H9 (cell line): ENCODE measurements around the gene LSM3. TPM values are rescaled to one million over a fixed set of nuclear protein-coding genes. Genes with fewer than 3 reads are reported as not detected.

Experiments used
- DNase-seq: peaks from one replicate; pipeline ENCODE4 v3.0.0-alpha.2; 2017
- H2AFZ ChIP-seq: one replicate; pipeline ENCODE4 v1.6.1; 2013; ENCODE audit warnings: mild to moderate bottlenecking, low read length, control low read depth, moderate library complexity
- H2AK5ac ChIP-seq: 2 replicates; pipeline ENCODE4 v1.6.1; 2013; ENCODE audit warnings: low read length, control low read depth, mixed read lengths; ENCODE audit not compliant: insufficient read length
- H2BK120ac ChIP-seq: one replicate; pipeline ENCODE4 v1.6.1; 2013; ENCODE audit warnings: low read depth, mild to moderate bottlenecking, low read length, control low read depth, inconsistent platforms; ENCODE audit not compliant: poor library complexity, severe bottlenecking
- H2BK12ac ChIP-seq: 2 replicates; pipeline ENCODE4 v1.6.1; 2013; ENCODE audit warnings: low read length, control low read depth, mixed read lengths, low read depth; ENCODE audit not compliant: insufficient read length
- H2BK15ac ChIP-seq: 2 replicates; pipeline ENCODE4 v1.6.1; 2013; ENCODE audit warnings: low read depth, low read length, control low read depth
- H2BK20ac ChIP-seq: one replicate; pipeline ENCODE4 v1.6.1; 2013; ENCODE audit warnings: low read depth, mild to moderate bottlenecking, low read length, control low read depth, inconsistent platforms; ENCODE audit not compliant: poor library complexity, severe bottlenecking
- H2BK5ac ChIP-seq: 2 replicates; pipeline ENCODE4 v1.6.1; 2013; ENCODE audit warnings: low read length, control low read depth, mixed read lengths; ENCODE audit not compliant: insufficient read length
- H3K14ac ChIP-seq: 2 replicates; pipeline ENCODE4 v1.6.1; 2013; ENCODE audit warnings: low read length, control low read depth; ENCODE audit not compliant: insufficient read depth
- H3K18ac ChIP-seq: 2 replicates; pipeline ENCODE4 v1.6.1; 2013; ENCODE audit warnings: low read depth, mild to moderate bottlenecking, mixed read lengths, low read length, control low read depth; ENCODE audit not compliant: insufficient read length
- H3K23ac ChIP-seq: 2 replicates; pipeline ENCODE4 v1.6.1; 2013; ENCODE audit warnings: low read length, control low read depth, mixed read lengths, low read depth; ENCODE audit not compliant: insufficient read length
- H3K23me2 ChIP-seq: 2 replicates; pipeline ENCODE4 v1.6.1; 2013; ENCODE audit warnings: low read depth, mild to moderate bottlenecking, mixed read lengths, low read length, control low read depth; ENCODE audit not compliant: insufficient read length, poor library complexity, severe bottlenecking
- H3K27ac ChIP-seq: 2 replicates; pipeline ENCODE4 v1.5.1; 2013; ENCODE audit warnings: low read length, control low read depth, mixed read lengths, low read depth; ENCODE audit not compliant: insufficient read length
- H3K27me3 ChIP-seq: 2 replicates; pipeline ENCODE4 v1.6.1; 2013; ENCODE audit warnings: low read length, control low read depth, inconsistent platforms; ENCODE audit not compliant: insufficient read depth
- H3K4ac ChIP-seq: 2 replicates; pipeline ENCODE4 v1.6.1; 2013; ENCODE audit warnings: low read depth, mild to moderate bottlenecking, control low read depth, inconsistent platforms, low read length, moderate library complexity
- H3K4me1 ChIP-seq: 2 replicates; pipeline ENCODE4 v1.6.1; 2013; ENCODE audit warnings: low read length, control low read depth, inconsistent platforms; ENCODE audit not compliant: insufficient read depth
- H3K4me2 ChIP-seq: 2 replicates; pipeline ENCODE4 v1.6.1; 2013; ENCODE audit warnings: low read length, control low read depth, mixed read lengths; ENCODE audit not compliant: insufficient read length, insufficient read depth
- H3K56ac ChIP-seq: 2 replicates; pipeline ENCODE4 v1.6.1; 2013; ENCODE audit warnings: low read depth, mild to moderate bottlenecking, mixed read lengths, low read length, control low read depth; ENCODE audit not compliant: insufficient read length
- H3K79me1 ChIP-seq: 2 replicates; pipeline ENCODE4 v1.6.1; 2013; ENCODE audit warnings: low read depth, mild to moderate bottlenecking, moderate library complexity, low read length, control low read depth, inconsistent platforms; ENCODE audit not compliant: insufficient read depth, poor library complexity, severe bottlenecking
- H3K79me2 ChIP-seq: 2 replicates; pipeline ENCODE4 v1.6.1; 2013; ENCODE audit warnings: low read length, control low read depth, inconsistent platforms; ENCODE audit not compliant: insufficient read depth
- H3K9ac ChIP-seq: 2 replicates; pipeline ENCODE4 v1.6.1; 2013; ENCODE audit warnings: low read length, control low read depth, mixed read lengths; ENCODE audit not compliant: insufficient read length; ENCODE audit errors: extremely low read depth
- H3K9me3 ChIP-seq: one replicate; pipeline ENCODE4 v1.6.1; 2013; ENCODE audit warnings: low read depth, low read length, inconsistent platforms; ENCODE audit not compliant: control insufficient read depth
- H3T11ph ChIP-seq: one replicate; pipeline ENCODE4 v1.6.1; 2013; ENCODE audit warnings: mild to moderate bottlenecking, low read length, control low read depth, inconsistent platforms
- H4K20me1 ChIP-seq: one replicate; pipeline ENCODE4 v1.6.1; 2013; ENCODE audit not compliant: control insufficient read depth, insufficient read length, insufficient read depth
- H4K5ac ChIP-seq: 2 replicates; pipeline ENCODE4 v1.6.1; 2013; ENCODE audit warnings: low read depth, mild to moderate bottlenecking, mixed read lengths, low read length, control low read depth; ENCODE audit not compliant: insufficient read length
- H4K8ac ChIP-seq: replicated peaks from 2 replicates; pipeline ENCODE4 v1.6.1; 2013; ENCODE audit warnings: low read length, control low read depth, mixed read lengths, low read depth; ENCODE audit not compliant: insufficient read length
- H4K91ac ChIP-seq: 2 replicates; pipeline ENCODE4 v1.6.1; 2013; ENCODE audit warnings: low read depth, mild to moderate bottlenecking, moderate library complexity, mixed read lengths, low read length, control low read depth; ENCODE audit not compliant: insufficient read length
- H3K27ac Mint-ChIP-seq, 3 experiments: 2 replicates in 2 of 3; 3 replicates in 1 of 3; pipeline ENCODE4 v1.8.0; 2020 to 2021; ENCODE audit warnings: mixed read lengths in 3 of 3, mild to moderate bottlenecking in 1 of 3, moderate library complexity in 1 of 3
- H3K27me3 Mint-ChIP-seq: 2 replicates; pipeline ENCODE4 v1.8.0; 2021; ENCODE audit warnings: low read depth, mild to moderate bottlenecking, moderate library complexity, mixed read lengths
- H3K36me3 Mint-ChIP-seq, 3 experiments: 2 replicates in 2 of 3; 3 replicates in 1 of 3; pipeline ENCODE4 v1.8.0; 2020 to 2021; ENCODE audit warnings: low read depth in 3 of 3, mixed read lengths in 3 of 3; ENCODE audit not compliant: insufficient read depth in 1 of 3
- H3K4me1 Mint-ChIP-seq, 2 experiments: 2 replicates each; pipeline ENCODE4 v1.8.0; 2020; ENCODE audit warnings: mixed read lengths in 2 of 2
- H3K4me3 Mint-ChIP-seq, 2 experiments: 2 replicates in 1 of 2; 3 replicates in 1 of 2; pipeline ENCODE4 v1.8.0; 2020 to 2021; ENCODE audit warnings: mild to moderate bottlenecking in 2 of 2, mixed read lengths in 2 of 2, moderate library complexity in 1 of 2
- H3K9me3 Mint-ChIP-seq, 2 experiments: 2 replicates in 1 of 2; 3 replicates in 1 of 2; pipeline ENCODE4 v1.8.0; 2020; ENCODE audit warnings: mild to moderate bottlenecking in 2 of 2, mixed read lengths in 2 of 2, moderate library complexity in 1 of 2
- WGBS: extraction: QIAGEN DNeasy Blood & Tissue Kit; methylation state at CpG from one replicate; pipeline ENCODE4 v1.1.7; 2013; ENCODE audit warnings: missing lambda C conversion rate, low lambda C conversion rate, mixed read lengths; ENCODE audit not compliant: insufficient read length; ENCODE audit errors: extremely low coverage; 5-methylcytosine and 5-hydroxymethylcytosine counted together
- total RNA-seq: library from RNA; stranded (reverse); gene quantifications from 2 replicates; pipeline ENCODE4 v1.2.1, GENCODE V29; 2021
- TF ChIP-seq, protein P1 (sequence below): fragments of 200-600 bp; sonication (generic); conservative IDR thresholded peaks from 3 replicates; pipeline ENCODE4 v1.8.0; 2021; ENCODE audit warnings: antibody characterized with exemption, mild to moderate bottlenecking

LSM3 gene
- total RNA-seq, 1 experiment from 2014 or later = 24.4 TPM

- no CpG with 5 or more reads among the region's 7 CpGs for WGBS
- TF ChIP-seq, protein P1, sequence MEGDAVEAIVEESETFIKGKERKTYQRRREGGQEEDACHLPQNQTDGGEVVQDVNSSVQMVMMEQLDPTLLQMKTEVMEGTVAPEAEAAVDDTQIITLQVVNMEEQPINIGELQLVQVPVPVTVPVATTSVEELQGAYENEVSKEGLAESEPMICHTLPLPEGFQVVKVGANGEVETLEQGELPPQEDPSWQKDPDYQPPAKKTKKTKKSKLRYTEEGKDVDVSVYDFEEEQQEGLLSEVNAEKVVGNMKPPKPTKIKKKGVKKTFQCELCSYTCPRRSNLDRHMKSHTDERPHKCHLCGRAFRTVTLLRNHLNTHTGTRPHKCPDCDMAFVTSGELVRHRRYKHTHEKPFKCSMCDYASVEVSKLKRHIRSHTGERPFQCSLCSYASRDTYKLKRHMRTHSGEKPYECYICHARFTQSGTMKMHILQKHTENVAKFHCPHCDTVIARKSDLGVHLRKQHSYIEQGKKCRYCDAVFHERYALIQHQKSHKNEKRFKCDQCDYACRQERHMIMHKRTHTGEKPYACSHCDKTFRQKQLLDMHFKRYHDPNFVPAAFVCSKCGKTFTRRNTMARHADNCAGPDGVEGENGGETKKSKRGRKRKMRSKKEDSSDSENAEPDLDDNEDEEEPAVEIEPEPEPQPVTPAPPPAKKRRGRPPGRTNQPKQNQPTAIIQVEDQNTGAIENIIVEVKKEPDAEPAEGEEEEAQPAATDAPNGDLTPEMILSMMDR = no peak
- H3K27ac ChIP-seq = no peak overlapping the region
Observed at GRCh38 chr3:14238356-14238755, 59.7 kb downstream of the LSM3 start.

More at GRCh38 chr3:14238356-14238755, 59.7 kb downstream of the LSM3 start:
- no peak overlapping the region for H4K91ac ChIP-seq
- H4K20me1 ChIP-seq = no peaks in the 10 kb centered on the region
- no peak overlapping the region for H2BK5ac ChIP-seq
- H3K27me3 ChIP-seq = no peaks in the 10 kb centered on the region; the same call in 1 of the 2 replicates
- H3K4ac ChIP-seq = no peak overlapping the region
- Mint-ChIP-seq H3K27ac (no peak overlapping the region), H3K4me1 (peaks cover 0 to 4% of the 10 kb centered on the region in 2 experiments; a peak in 2 of 4 replicates), H3K9me3 (peaks cover 3 to 4% of the 10 kb centered on the region in 2 experiments), H3K36me3 (peaks cover 2 to 4% (median 2%) of the 10 kb centered on the region in 3 experiments; a peak in 3 of 7 replicates), H3K4me3 (no peak overlapping the region), H3K27me3 (peaks cover 21% of the 10 kb centered on the region)
- H4K8ac ChIP-seq = no peak overlapping the region
- no peak overlapping the region for H2BK15ac ChIP-seq
- no peaks in the 10 kb centered on the region for H3K23me2 ChIP-seq
- no peak overlapping the region for H2BK12ac ChIP-seq
- H2AK5ac ChIP-seq = no peak overlapping the region
- no peak overlapping the region for H3K4me2 ChIP-seq
- H3K4me1 ChIP-seq = no peaks in the 10 kb centered on the region
- peaks cover 6% of the 10 kb centered on the region for H3K9me3 ChIP-seq
- no peak overlapping the region for H2AFZ ChIP-seq
- no peak overlapping the region for H2BK120ac ChIP-seq
- H3K79me2 ChIP-seq = no peaks in the 10 kb centered on the region
- H3K23ac ChIP-seq = no peak overlapping the region
- H4K5ac ChIP-seq = no peak overlapping the region
- H3K9ac ChIP-seq = no peak overlapping the region
- no peak overlapping the region for H3T11ph ChIP-seq
- H2BK20ac ChIP-seq = no peak overlapping the region
- H3K56ac ChIP-seq = no peak overlapping the region
- H3K14ac ChIP-seq = no peak overlapping the region
- DNase-seq = no peak
- no peak overlapping the region for H3K18ac ChIP-seq
- H3K79me1 ChIP-seq = no peaks in the 10 kb centered on the region
